GM21529 (cell line): ENCODE measurements around the gene RPAIN.

Experiments used
- ATAC-seq: cut with Tn5 transposase; IDR thresholded peaks from one replicate; pipeline ENCODE4 v1.9.1; 2021; ENCODE audit not compliant: unreplicated experiment

The RPAIN gene

GRCh38 chr17:5481451-5481850 lies 61.5 kb downstream of the RPAIN start:
- ATAC-seq, result no peak
